Measurements from ENCODE around the gene OLA1. TPM values are rescaled to one million over a fixed set of nuclear protein-coding genes. Genes with fewer than 3 reads are reported as not detected.

Gene OLA1
- total RNA-seq, 1 donor from 2014 or later, result 323 TPM

GRCh38 chr2:174211954-174212353, 36.4 kb downstream of the OLA1 start:
- no peak overlapping the region for H3K4me3 Mint-ChIP-seq
- Histone ChIP-seq H3K4me2 (no peak overlapping the region), H3K9ac (no peak overlapping the region), H3K27ac (no peak overlapping the region), H3K36me3 (no peaks in the 10 kb centered on the region), H3K4me3 (no peak overlapping the region), H3F3A (ENCODE audit: low read depth) (no peaks in the 10 kb centered on the region), H3K4me1 (no peaks in the 10 kb centered on the region), H2AFZ (replicated peaks) (no peak overlapping the region), H3K9me3 (ENCODE audit: low read depth) (no peaks in the 10 kb centered on the region), H3K27me3 (no peaks in the 10 kb centered on the region), H3K79me2 (ENCODE audit: low read depth) (peaks cover 45% of the 10 kb centered on the region), H4K20me1 (ENCODE audit: low read depth) (peaks cover 29% of the 10 kb centered on the region)
- H3K36me3 Mint-ChIP-seq, result no peaks in the 10 kb centered on the region
- no peaks in the 10 kb centered on the region for H3K4me1 Mint-ChIP-seq
- no peaks in the 10 kb centered on the region for H3K27me3 Mint-ChIP-seq (ENCODE audit: insufficient read depth, low read depth)
- no peaks in the 10 kb centered on the region for H3K9me3 Mint-ChIP-seq
- no peak for TF ChIP-seq CTCF (IDR thresholded peaks at IDR 0.05)
- TF ChIP-seq EZH2 (IDR thresholded peaks at IDR 0.05), result no peak
- TF ChIP-seq EZH2phosphoT487 (IDR thresholded peaks at IDR 0.05), result no peak
- no peak for DNase-seq (ENCODE audit: low spot score)
- no peak overlapping the region for H3K27ac Mint-ChIP-seq

- H3K4me3 ChIP-seq, result no peak overlapping the region
- H3K4me1 Mint-ChIP-seq, result no peaks in the 10 kb centered on the region
- H3K4me1 ChIP-seq, result no peaks in the 10 kb centered on the region
- no peak for DNase-seq (ENCODE audit: low spot score)
- H3K9ac ChIP-seq, result no peak overlapping the region
- no peak overlapping the region for H3K4me3 Mint-ChIP-seq
- TF ChIP-seq EZH2 (IDR thresholded peaks at IDR 0.05) (no peak), CTCF (IDR thresholded peaks at IDR 0.05) (no peak), EZH2phosphoT487 (IDR thresholded peaks at IDR 0.05) (no peak)
- no peak overlapping the region for H3K4me2 ChIP-seq
- peaks cover 31% of the 10 kb centered on the region for H4K20me1 ChIP-seq (ENCODE audit: low read depth)
- H3K36me3 Mint-ChIP-seq, result peaks cover under 1% of the 10 kb centered on the region
- no peak overlapping the region for H3K27ac Mint-ChIP-seq
- H3K9me3 ChIP-seq (ENCODE audit: low read depth), result no peaks in the 10 kb centered on the region
- H3F3A ChIP-seq (ENCODE audit: low read depth), result no peaks in the 10 kb centered on the region
- no peaks in the 10 kb centered on the region for H3K36me3 ChIP-seq
- H3K9me3 Mint-ChIP-seq, result no peaks in the 10 kb centered on the region
- H2AFZ ChIP-seq (replicated peaks), result no peak overlapping the region
- no peaks in the 10 kb centered on the region for H3K27me3 ChIP-seq
- no peak overlapping the region for H3K27ac ChIP-seq
- no peaks in the 10 kb centered on the region for H3K27me3 Mint-ChIP-seq (ENCODE audit: insufficient read depth, low read depth)
- peaks cover 47% of the 10 kb centered on the region for H3K79me2 ChIP-seq (ENCODE audit: low read depth)
Measured at GRCh38 chr2:174210862-174211261, 37.5 kb downstream of the OLA1 start.

- Histone ChIP-seq H3K4me1 (no peaks in the 10 kb centered on the region), H3K27me3 (no peaks in the 10 kb centered on the region), H3K79me2 (ENCODE audit: low read depth) (peaks cover 44% of the 10 kb centered on the region), H3K9ac (no peak overlapping the region), H3K27ac (no peak overlapping the region), H3K36me3 (no peaks in the 10 kb centered on the region), H3K9me3 (ENCODE audit: low read depth) (no peaks in the 10 kb centered on the region), H3K4me2 (no peak overlapping the region), H2AFZ (replicated peaks) (no peak overlapping the region), H3F3A (ENCODE audit: low read depth) (no peaks in the 10 kb centered on the region), H4K20me1 (ENCODE audit: low read depth) (peaks cover 37% of the 10 kb centered on the region), H3K4me3 (no peak overlapping the region)
- Mint-ChIP-seq H3K27ac (no peak overlapping the region), H3K4me1 (no peaks in the 10 kb centered on the region), H3K4me3 (no peak overlapping the region), H3K9me3 (no peaks in the 10 kb centered on the region), H3K36me3 (peaks cover 4% of the 10 kb centered on the region), H3K27me3 (ENCODE audit: insufficient read depth, low read depth) (no peaks in the 10 kb centered on the region)
- DNase-seq (ENCODE audit: low spot score), result no peak
- no peak for TF ChIP-seq CTCF (IDR thresholded peaks at IDR 0.05)
- TF ChIP-seq EZH2 (IDR thresholded peaks at IDR 0.05), result no peak
- no peak for TF ChIP-seq EZH2phosphoT487 (IDR thresholded peaks at IDR 0.05)
Measured at GRCh38 chr2:174209325-174209724, 39.0 kb downstream of the OLA1 start.

Measured in neural progenitor cell (in vitro differentiated cells).